Ovary (tissue), 3 donors: ENCODE measurements around the gene MAK.

Experiments
- CTCF ChIP-seq, 3 donors: fragments of 450-650 bp in 2 of 3; fragments of 200-600 bp in 1 of 3; IDR thresholded peaks; one replicate each; pipeline versions ENCODE4 v1.5.1 to v1.8.0; 2016 to 2022; ENCODE audit warnings: antibody characterized with exemption in 3 of 3, mild to moderate bottlenecking in 1 of 3
- EP300 ChIP-seq: sonication (generic); formaldehyde crosslinking; IDR thresholded peaks from one replicate; pipeline ENCODE4 v1.6.1; 2017; ENCODE audit warnings: antibody characterized with exemption
- POLR2A ChIP-seq: fragments of 450-650 bp; IDR thresholded peaks from one replicate; pipeline ENCODE4 v1.6.1; 2017; ENCODE audit warnings: antibody characterized with exemption, mild to moderate bottlenecking, moderate library complexity
- donor health status: DM: no; HTN: no; CAD: no.

- TF ChIP-seq CTCF (IDR thresholded peaks at IDR 0.05) (no peak), POLR2A (no peak), EP300 (no peak)
Measured at GRCh38 chr6:10769419-10769818, 68.9 kb downstream of the MAK start.
